Measurements from ENCODE around the gene C1S. TPM values are rescaled to one million over a fixed set of nuclear protein-coding genes. Genes with fewer than 3 reads are reported as not detected.

The C1S gene
- polyA plus RNA-seq, 1 experiment, result 458 TPM

GRCh38 chr12:7061596-7061995, 1.1 kb downstream of the C1S start:
- TF ChIP-seq, protein P1, sequence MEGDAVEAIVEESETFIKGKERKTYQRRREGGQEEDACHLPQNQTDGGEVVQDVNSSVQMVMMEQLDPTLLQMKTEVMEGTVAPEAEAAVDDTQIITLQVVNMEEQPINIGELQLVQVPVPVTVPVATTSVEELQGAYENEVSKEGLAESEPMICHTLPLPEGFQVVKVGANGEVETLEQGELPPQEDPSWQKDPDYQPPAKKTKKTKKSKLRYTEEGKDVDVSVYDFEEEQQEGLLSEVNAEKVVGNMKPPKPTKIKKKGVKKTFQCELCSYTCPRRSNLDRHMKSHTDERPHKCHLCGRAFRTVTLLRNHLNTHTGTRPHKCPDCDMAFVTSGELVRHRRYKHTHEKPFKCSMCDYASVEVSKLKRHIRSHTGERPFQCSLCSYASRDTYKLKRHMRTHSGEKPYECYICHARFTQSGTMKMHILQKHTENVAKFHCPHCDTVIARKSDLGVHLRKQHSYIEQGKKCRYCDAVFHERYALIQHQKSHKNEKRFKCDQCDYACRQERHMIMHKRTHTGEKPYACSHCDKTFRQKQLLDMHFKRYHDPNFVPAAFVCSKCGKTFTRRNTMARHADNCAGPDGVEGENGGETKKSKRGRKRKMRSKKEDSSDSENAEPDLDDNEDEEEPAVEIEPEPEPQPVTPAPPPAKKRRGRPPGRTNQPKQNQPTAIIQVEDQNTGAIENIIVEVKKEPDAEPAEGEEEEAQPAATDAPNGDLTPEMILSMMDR (IDR thresholded peaks at IDR 0.05; ENCODE audit: low read depth, low read length), result no peak
- no peak for DNase-seq (ENCODE audit: low read depth, low spot score)
- ChIA-PET POLR2A (interaction anchor here (0.6 to 1.7 kb wide), 3 partner anchors 15 to 47 kb away, joined by 7 to 11 read pairs (median 11); no protein-coding TSS in a partner anchor), CTCF (interaction anchor here (1.2 to 5.0 kb wide), 12 partner anchors 8 to 83 kb away, joined by 3 to 33 read pairs (median 8); partner anchors contain the start of genes C1R and C1RL)
- H3K4me3 ChIP-seq (ENCODE audit: low read depth, low read length), result peak overlapping the region; percentile 69
- no peaks in the 10 kb centered on the region for H3K9me3 ChIP-seq (ENCODE audit: control insufficient read depth, insufficient read depth, low read length)
- H3K27me3 ChIP-seq (ENCODE audit: control insufficient read depth, insufficient read depth, low read length), result no peaks in the 10 kb centered on the region
- peak overlapping the region; percentile 94 for H3K27ac ChIP-seq (ENCODE audit: low read depth, low read length)

- Histone ChIP-seq H3K27me3 (ENCODE audit: control insufficient read depth, insufficient read depth, low read length) (no peaks in the 10 kb centered on the region), H3K9me3 (ENCODE audit: control insufficient read depth, insufficient read depth, low read length) (no peaks in the 10 kb centered on the region; the same call in 1 of the 2 replicates), H3K27ac (ENCODE audit: low read depth, low read length) (no peak overlapping the region), H3K4me3 (ENCODE audit: low read depth, low read length) (no peak overlapping the region)
- POLR2A ChIA-PET, result no interaction called here
- CTCF ChIA-PET, result no interaction called here
- TF ChIP-seq, protein P1 (IDR thresholded peaks at IDR 0.05; ENCODE audit: low read depth, low read length), result no peak
- no peak for DNase-seq (ENCODE audit: low read depth, low spot score)
Observed at GRCh38 chr12:7064516-7064915, 4.0 kb downstream of the C1S start.

- Histone ChIP-seq H3K9me3 (ENCODE audit: control insufficient read depth, insufficient read depth, low read length) (no peaks in the 10 kb centered on the region; the same call in 1 of the 2 replicates), H3K27ac (ENCODE audit: low read depth, low read length) (no peak overlapping the region), H3K4me3 (ENCODE audit: low read depth, low read length) (no peak overlapping the region), H3K27me3 (ENCODE audit: control insufficient read depth, insufficient read depth, low read length) (no peaks in the 10 kb centered on the region)
- CTCF ChIA-PET, result no interaction called here
- TF ChIP-seq, protein P1 (IDR thresholded peaks at IDR 0.05; ENCODE audit: low read depth, low read length), result no peak
- POLR2A ChIA-PET, result no interaction called here
- no peak for DNase-seq (ENCODE audit: low read depth, low spot score)
Observed at GRCh38 chr12:7065073-7065623, 4.6 kb downstream of the C1S start.

DNA sequence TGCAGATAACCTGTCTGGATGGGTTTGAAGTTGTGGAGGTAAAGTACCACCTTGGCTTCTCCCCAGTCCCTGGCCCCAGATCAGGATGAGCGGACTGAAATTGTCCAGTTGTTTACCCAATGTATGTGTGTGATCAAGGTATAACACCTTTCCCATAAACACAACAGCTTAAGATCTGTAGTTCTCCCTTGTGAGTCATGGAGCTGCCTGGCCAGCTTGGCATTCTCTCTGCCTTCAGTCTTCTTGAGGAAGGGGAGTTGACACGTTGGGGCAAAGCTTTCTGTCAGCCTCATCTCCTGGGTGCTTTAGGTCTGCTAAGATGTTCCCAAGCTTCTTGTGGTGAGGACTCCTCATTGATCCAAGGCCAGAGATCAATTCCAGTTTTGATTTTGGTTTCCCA, 6.1 kb downstream of the C1S start:
- ChIA-PET CTCF (interaction anchor here (1.0 kb wide), 1 partner anchor 43 kb away, joined by 3 read pairs; the partner anchor contains the start of gene C1RL), POLR2A (no interaction called here)
- TF ChIP-seq, protein P1 (IDR thresholded peaks at IDR 0.05; ENCODE audit: low read depth, low read length), result no peak

GRCh38 chr12:7067096-7067495, 6.6 kb downstream of the C1S start:
- no peak for DNase-seq (ENCODE audit: low read depth, low spot score)
- no peak overlapping the region for H3K27ac ChIP-seq (ENCODE audit: low read depth, low read length)
- CTCF ChIA-PET, result interaction anchor here (1.0 kb wide), 1 partner anchor 42 kb away, joined by 3 read pairs; the partner anchor contains the start of gene C1RL
- POLR2A ChIA-PET, result no interaction called here
- no peaks in the 10 kb centered on the region for H3K27me3 ChIP-seq (ENCODE audit: control insufficient read depth, insufficient read depth, low read length)
- H3K9me3 ChIP-seq (ENCODE audit: control insufficient read depth, insufficient read depth, low read length), result no peaks in the 10 kb centered on the region; the same call in 1 of the 2 replicates
- TF ChIP-seq, protein P1 (IDR thresholded peaks at IDR 0.05; ENCODE audit: low read depth, low read length), result no peak
- no peak overlapping the region for H3K4me3 ChIP-seq (ENCODE audit: low read depth, low read length)

More for the DNA sequence above, 6.1 kb downstream of the C1S start:
- no peak overlapping the region for H3K27ac ChIP-seq (ENCODE audit: low read depth, low read length)
- no peak overlapping the region for H3K4me3 ChIP-seq (ENCODE audit: low read depth, low read length)
- H3K9me3 ChIP-seq (ENCODE audit: control insufficient read depth, insufficient read depth, low read length), result no peaks in the 10 kb centered on the region; the same call in 1 of the 2 replicates
- H3K27me3 ChIP-seq (ENCODE audit: control insufficient read depth, insufficient read depth, low read length), result no peaks in the 10 kb centered on the region
- no peak for DNase-seq (ENCODE audit: low read depth, low spot score)
